ENCODE data around the gene HCN3.
"Not testable (repeated sequence)": the region's sequence is repeated elsewhere in the genome, so short reads cannot be mapped to it uniquely, and the experiment has no call there.

HCN3 gene

GRCh38 chr1:155285631-155286044 is 8.4 kb downstream of the HCN3 start:
- no peak for DNase-seq

DNA sequence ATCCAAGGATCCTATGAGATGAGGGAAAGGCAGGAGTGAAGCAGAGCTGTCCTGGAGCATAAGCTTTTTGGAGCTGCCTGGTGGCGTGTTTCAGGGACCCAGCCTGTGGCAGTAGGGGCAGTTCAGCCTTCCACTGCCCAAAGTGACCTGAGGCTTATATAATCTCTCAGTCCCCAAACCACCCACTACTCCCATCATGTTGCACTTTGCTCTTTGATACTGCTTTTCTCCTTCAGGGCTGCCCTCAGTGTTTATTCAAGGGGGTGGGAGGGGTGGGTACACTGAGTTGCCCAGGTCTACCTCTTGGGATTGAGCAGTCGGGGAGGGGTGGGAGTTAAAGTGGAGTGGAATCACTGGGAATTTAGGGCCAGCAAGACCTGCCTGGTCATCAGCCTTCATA is 9.3 kb downstream of the HCN3 start:
- DNase-seq = no peak

DNA sequence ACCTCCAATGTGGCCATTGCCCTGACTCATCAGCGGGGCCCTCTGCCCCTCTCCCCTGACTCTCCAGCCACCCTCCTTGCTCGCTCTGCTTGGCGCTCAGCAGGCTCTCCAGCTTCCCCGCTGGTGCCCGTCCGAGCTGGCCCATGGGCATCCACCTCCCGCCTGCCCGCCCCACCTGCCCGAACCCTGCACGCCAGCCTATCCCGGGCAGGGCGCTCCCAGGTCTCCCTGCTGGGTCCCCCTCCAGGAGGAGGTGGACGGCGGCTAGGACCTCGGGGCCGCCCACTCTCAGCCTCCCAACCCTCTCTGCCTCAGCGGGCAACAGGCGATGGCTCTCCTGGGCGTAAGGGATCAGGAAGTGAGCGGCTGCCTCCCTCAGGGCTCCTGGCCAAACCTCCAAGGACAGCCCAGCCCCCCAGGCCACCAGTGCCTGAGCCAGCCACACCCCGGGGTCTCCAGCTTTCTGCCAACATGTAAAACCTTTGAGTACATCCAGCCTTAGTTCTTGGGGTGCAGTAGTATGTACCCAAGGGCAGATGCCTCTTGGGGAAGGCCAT is 10.8 kb downstream of the HCN3 start:
- no peak for DNase-seq

DNA sequence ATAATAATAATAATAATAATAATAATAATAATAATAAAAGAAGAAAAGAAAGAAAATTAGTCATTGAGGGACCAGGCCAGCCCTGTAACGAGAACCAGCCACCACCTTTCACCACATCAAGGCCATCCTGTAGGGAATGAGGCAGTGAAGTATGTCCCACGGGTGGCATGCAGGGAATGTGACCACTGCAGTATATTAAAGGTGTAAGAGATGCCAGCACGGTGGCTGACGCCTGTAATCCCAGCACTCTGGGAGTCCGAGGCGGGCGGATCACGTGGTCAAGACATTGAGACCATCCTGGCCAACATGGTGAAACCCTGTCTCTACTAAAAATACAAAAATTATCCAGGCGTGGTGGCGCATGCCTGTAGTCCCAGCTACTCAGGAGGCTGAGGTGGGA is 13.7 kb downstream of the HCN3 start:
- DNase-seq = not testable (repeated sequence)

DNA sequence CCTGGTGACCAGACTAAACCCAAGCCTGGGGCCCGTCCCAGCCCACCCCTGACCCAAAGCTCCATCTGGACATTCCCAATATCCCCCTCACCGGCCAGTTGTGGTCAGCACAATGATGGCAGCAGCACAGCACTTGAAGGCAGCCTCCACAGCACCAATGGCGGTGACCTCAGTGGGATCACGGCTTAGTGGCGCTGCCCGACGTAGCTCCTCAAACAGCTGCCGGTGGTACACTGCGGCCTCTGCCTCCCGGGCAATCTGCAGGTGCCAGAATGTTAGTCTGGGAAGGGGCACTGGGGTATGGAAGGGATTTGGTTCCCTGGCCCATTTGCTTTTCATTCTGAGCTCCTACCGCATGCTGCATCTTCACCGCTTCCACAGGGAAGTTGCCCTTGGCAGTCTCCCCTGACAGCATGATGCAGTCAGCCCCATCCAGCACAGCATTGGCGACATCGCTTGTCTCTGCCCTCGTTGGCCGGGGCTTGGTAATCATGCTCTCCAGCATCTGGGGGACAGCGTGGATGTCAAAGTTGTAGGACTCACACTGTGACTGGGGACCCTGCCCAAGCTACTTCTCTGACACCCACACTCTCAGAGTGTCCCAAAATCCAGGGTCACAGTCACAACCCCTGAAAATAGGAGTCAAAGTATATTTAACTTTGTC is 16.0 kb downstream of the HCN3 start:
- no peak for DNase-seq

GRCh38 chr1:155294520-155295182 is 17.4 kb downstream of the HCN3 start:
- no peak for DNase-seq

DNA sequence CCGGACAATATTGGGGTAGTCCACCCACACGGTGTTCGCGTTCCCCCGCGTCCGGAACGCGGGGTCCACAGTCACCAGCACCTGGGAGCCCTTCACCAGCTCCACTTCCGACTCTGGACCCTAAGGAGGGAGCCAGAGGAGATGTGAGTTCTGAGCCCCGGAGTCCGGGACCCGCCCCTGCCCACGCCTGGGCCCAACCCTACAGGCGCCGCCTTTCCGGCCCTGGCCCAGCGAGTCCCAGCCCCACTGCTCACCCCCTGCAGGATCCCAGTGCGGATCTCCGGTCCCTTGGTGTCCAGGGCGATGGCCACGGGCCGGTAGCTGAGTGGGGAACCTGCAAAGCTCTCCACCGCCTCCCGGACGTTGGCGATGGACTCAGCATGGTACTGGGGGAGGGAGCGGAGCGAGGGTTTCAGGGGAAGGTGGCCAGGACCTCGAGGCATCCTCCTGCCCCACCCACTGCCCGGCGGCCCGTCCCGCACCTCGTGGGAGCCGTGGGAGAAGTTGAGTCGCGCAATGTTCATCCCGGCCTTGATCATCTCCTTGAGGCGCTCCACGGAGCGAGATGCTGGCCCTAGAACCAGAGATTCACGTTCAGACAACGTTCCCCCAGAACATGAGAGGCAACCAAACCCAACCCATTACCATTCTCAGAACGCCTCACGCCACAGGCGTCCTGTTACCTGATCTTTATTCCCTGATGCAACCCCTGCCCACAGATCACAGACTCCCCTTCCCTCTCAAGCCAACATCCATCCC is 18.1 kb downstream of the HCN3 start:
- DNase-seq = no peak

GRCh38 chr1:155295942-155296267 is 18.6 kb downstream of the HCN3 start:
- no peak for DNase-seq

- DNase-seq = no peak
Measured at GRCh38 chr1:155296661-155297060, 19.4 kb downstream of the HCN3 start.

DNA sequence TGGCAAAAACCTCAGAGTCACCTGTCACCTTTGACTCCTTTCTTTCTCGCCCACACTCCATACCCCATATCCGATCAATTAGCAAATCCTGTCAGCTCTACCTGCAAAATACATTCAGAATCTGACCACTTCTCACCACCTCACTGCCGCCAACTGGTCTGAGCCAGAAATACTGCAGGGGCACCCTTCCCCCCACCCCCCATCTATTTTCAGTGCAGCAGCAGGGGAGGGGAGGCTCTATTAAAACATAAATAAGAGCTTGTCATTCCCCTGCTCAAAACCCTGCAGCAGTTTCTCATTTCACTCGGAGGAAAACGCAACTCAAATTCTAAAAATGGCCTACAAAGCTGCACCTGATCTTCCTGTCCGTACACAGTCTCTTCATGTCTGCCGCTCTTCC is 20.1 kb downstream of the HCN3 start:
- DNase-seq = no peak

DNA sequence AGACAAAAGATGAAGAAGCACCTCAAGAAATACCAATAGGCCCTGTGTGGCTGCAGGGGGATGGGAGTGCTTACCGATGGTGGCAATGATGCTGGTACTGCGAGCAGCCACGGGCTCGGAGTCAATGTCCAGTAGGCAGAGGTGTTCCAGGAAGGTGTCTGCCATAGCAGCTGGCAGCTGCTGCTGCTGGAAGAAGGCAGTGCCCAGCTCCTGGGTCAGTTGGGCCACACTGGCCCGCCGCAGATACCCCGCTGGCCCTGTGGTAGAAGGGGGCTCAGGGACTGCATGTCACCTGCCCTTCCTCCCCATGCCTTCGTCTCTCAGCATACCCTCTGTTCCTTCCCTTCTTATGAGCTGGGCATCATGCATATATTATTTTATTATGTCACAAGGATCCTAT is 22.8 kb downstream of the HCN3 start:
- no peak for DNase-seq

DNA sequence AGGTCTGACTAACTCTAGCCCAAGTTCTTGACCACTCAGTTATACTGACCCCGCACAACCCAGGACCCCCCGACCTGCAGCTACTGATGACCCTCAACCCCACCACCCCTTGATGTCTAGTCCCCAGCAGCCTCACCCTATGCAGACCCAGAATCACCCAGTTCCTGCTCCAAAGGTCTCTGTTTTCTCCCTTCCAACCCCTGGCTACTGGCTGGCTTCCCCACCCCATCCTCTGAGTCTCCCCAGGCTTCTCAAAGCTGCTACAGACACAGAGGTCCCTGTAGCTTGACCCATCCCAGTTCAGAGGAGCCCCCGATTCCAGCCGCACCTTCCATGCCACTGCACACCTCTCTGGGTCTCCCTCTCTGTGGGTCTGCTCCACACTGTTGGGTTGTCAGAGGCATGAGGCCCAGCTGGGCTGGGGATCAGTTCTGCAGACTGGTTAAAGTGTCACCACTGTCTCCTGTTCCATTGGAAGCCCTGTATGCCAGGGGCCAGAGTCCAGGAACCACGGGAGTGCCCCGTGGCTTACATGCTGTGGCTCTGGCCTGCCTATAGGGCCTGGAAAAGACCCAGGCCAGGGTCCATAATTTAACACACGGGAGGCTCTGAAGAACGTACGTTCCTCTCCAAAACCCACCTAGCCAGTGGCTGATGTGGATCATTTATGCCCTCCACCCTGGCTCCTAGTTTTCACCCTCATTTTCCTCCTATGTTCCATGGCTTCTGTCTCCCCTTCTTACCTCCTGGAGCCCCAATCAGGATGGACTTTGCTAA is 23.5 kb downstream of the HCN3 start:
- no peak for DNase-seq

- no peak for DNase-seq
Measured at GRCh38 chr1:155301342-155301841, 24.1 kb downstream of the HCN3 start, which contains the start of gene PKLR. TSS of gene PKLR (minus strand) at chr1:155301438. CDS start at chr1:155301395, 43 bp downstream.

- no peak for DNase-seq
Measured at GRCh38 chr1:155304558-155305063, 27.3 kb downstream of the HCN3 start.

DNA sequence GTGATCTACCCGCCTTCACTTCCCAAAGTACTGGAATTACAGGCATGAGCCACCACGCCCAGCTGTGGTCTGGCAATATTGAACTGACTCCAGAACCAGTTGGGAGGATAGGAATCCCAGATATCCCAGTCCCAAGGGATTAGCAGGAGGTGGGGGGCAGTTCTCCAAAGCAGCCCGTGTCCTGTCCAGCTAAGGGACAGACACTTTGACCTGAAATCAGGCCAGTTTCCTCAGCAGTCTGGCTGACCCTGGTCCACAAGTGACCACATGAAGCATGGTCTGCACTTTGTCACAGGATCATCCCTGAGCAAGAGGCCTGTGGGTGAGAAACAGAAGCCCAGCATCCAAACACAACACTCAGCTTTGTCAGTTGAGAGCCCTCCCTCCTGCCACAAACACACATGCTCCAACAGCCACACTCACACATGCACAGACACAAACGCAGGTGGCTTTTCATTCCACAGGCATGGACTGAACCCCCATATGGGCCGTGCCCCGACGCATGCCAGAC is 28.7 kb downstream of the HCN3 start:
- no peak for DNase-seq

- peak; percentile 35 for DNase-seq
Measured at GRCh38 chr1:155307247-155307740, 30.0 kb downstream of the HCN3 start.

DNA sequence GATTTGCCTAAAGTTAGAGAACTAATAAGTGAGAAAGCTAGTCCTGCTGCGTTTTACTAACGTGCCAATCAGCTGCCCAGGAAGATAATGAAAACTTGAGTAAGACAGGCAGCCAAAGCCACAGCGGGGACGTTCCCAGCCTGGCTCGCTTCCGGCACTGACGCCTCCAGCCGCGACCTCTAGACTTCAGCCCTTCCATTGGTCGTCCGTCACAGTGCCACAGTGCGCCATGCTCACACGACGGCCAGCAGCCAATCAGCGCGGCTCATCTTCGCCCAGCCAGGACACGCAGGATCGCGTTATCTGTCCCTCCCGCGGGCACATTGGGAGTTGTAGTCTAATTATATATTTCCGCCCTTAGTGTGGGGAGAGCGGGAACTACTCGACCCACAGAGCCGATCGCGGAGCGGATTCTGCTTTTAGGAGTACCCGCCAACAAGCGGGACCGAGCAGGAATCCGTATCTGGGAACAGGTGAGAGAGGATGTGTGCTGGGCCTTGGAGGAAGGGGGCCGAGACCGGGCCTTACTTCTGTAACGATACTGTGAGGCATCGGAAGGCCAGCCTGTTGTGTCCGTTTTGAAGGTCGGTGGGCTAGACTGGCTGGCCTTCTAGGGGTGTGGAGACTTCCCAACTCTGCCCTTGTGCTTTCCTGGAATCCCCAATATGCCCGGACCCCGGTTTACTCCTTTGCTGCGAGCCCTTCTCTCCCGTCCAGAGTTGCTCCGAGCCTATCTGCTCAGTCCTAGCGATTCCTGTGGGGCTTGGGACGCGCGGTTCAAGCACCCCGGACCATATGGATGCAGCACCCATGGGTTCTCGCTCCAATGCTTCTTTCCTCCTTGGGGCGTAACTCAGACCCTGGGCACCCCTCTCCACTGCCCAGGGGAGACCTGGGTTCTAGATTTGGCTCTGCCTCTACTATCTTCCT is 31.5 kb downstream of the HCN3 start, which contains the start of gene FDPS:
FDPS (plus strand) TSS at position 374 of the 930 bp plus-strand sequence. CDS start 924 bp downstream, outside the sequence.
- DNase-seq = peak; percentile 100

DNA sequence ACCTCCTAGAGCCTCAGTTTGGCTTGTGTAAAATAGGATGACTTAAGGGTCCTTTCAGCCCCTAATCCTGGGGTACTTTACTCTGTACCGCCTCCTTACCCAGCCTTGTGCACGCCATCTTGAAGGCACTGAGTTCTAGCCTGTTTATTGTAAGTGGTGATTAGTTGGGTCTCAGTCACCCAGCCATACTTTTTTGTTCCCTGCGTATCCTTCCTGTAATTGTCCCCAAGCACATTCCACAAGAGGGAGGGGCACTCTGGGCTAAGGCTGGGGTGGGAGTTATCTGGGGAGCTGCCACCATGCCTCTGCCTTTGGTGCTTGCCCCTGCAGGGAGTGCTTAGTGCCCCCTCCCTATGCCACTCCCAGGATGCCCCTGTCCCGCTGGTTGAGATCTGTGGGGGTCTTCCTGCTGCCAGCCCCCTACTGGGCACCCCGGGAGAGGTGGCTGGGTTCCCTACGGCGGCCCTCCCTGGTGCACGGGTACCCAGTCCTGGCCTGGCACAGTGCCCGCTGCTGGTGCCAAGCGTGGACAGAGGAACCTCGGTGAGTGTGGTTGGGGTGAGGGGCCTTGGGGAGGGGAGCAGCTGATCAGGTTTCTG is 32.3 kb downstream of the HCN3 start:
- no peak for DNase-seq

GRCh38 chr1:155313261-155313660 is 36.0 kb downstream of the HCN3 start:
- DNase-seq = no peak

DNA sequence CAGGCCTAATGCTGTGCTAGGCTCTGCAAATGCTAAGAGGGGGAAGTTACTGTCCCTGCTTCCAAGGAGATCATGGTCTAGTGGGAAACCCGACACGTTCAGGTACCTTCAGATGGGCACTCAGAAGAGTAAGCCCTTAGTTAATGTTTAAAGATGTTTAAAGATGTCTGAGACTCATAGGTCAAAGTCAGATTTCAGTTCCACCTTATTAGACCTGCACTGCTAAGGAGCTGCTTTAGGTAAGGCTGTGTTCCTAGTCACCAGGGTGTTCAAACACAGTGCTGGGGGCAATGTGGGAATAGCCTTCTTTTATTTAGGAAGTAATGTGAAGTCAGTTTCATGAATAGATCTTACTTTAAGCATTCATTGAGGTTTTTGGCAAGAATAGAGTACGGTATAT is 39.7 kb downstream of the HCN3 start:
- no peak for DNase-seq
